ENCODE data around the gene PDZD2. TPM values are rescaled to one million over a fixed set of nuclear protein-coding genes. Genes with fewer than 3 reads are reported as not detected.
"Not testable (repeated sequence)": the region's sequence is repeated elsewhere in the genome, so short reads cannot be mapped to it uniquely, and the experiment has no call there.

The PDZD2 gene
- polyA plus RNA-seq, 10 donors: 6.0 to 12.4 (median 7.4) TPM

DNA sequence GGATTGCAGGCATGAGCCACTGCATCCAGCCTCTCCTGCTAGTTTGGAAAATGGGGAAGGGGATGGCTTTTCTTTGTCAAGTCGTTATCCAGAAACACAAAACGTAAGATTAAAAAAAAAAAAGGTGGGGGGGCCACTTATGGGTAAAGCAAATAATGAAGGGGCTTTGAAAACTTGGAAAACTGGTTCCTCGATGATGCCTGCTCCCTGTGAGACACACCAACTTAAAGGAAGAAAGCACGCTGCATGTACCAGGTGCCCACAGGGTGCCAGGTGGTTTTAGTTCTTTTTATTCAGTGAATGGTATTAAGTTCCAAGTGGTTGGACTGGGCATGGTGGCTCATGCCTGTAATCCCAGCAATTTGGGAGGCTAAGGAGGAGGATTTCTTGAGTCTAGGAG is 365.1 kb downstream of the PDZD2 start:
- DNase-seq: no peak

GRCh38 chr5:32004404-32004803 is 365.5 kb downstream of the PDZD2 start:
- DNase-seq: no peak

DNA sequence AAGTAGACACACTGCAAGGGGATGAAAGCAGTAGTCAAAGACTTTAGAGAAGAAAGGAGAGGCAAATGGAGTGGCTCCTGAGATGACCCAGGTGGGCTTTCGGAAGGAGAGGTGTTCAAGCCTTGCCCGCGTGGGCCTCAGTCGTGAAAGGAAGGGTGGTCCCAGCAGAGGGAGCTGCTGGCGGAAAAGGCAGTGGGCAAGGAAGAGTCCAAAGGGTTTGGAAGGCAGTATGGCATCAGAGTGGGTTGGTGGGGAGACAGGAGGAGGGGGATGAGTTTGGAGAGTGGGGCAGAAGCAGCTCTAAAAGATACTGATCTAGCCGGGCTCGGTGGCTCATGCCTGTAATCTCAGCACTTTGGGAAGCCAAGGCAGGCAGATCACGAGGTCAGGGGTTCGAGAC is 369.8 kb downstream of the PDZD2 start:
- DNase-seq: no peak

- DNase-seq: no peak
Observed at GRCh38 chr5:32013658-32014057, 374.7 kb downstream of the PDZD2 start.

DNA sequence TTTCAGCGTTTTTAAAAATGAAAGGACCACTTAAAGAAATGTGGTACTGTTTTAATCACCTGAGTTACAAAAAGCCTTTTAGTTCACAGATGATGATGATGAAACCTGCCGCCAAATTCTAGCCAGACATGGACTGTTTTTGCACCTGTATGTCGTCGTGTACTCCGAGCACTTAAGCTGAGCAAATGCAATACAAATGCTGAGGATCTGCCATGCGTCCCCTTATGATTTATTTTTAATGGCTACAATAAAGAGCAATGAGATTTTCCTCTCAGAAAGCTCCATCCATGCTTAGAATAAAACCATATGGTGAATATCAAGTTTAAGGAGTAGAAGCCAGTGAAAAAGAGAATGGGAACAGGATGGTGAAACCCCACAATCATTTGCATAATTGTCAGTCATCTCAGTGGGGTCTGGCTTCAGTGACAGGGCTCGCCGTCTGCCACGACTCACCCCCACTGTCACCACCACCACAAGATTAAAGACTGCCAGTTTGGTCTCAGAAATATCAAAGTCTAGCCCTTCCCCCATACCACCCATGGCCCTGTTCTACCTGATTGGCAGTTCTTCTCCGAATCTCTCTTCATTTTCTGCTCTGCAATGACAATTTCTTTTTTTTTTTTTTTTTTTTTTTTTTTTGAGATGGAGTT is 375.3 kb downstream of the PDZD2 start:
- DNase-seq: no peak

DNA sequence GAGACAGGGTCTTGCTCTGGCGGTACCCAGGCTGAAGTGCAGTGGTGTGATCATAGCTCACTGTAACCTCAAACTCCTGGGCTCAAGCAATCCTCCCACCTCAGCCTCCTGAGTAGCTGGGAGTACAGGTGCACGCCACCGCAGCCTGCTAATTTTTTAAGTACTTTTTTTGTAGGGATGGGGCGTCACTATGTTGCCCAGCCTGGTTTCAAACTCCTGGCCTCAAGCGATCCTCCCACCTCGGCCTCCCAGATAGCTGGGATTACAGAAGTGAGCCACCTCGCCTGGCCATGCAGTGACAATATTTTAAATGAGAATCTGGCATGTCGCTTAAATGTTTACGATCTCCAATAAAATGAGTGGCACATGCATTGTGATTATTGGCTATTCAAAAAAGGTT is 376.3 kb downstream of the PDZD2 start:
- not testable (repeated sequence) for DNase-seq

GRCh38 chr5:32017692-32018367 is 378.9 kb downstream of the PDZD2 start:
- peak in 2 of 3 donors; percentile 35 to 72 for DNase-seq

DNA sequence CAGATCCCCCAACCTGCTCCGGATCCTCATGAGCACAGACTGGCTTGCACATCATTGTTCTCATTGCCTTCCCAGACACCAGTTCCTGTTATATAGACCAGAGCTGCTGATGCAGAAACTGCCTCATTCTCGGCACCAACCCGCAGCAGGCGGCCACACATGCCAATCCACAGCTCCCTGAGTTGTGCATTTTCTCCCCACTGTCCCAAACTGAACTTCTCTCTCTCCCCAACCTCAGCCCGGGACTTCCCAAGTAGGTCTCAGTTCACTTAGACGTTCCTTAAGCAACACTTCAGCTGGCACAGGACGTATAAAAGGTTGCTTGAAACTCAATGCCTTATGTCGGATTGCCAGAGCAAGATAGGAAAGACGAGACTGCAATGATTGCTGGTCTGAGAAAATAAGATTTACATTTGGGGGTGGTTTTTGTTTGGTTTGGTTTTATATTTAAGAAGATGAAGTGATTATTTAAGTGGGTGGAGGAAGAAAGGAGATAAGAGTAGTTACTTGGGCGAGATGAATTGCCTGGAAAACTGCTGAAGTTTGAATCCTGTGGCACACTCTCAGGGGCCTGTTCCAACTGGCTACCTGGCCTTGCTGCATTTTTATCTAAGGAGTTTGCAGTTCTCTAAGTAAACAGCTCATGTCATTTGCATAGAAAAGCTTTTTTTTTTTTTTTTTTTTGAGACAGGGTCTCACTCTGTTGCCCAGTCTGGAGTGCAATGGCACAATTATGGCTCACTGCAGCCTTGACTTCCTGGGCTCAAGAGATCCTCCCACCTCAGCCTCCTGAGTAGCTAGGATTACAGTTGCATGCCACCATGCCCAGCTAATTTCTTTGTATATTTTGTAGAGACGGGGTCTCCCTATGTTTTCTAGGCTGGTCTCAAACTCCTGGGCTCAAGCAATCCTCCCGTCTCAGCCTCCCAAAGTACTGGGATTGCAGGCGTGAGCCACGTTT is 379.8 kb downstream of the PDZD2 start:
- DNase-seq: no peak

GRCh38 chr5:32020271-32020670 is 381.3 kb downstream of the PDZD2 start:
- no peak for DNase-seq

- DNase-seq: no peak
Observed at GRCh38 chr5:32020946-32021345, 382.0 kb downstream of the PDZD2 start.

DNA sequence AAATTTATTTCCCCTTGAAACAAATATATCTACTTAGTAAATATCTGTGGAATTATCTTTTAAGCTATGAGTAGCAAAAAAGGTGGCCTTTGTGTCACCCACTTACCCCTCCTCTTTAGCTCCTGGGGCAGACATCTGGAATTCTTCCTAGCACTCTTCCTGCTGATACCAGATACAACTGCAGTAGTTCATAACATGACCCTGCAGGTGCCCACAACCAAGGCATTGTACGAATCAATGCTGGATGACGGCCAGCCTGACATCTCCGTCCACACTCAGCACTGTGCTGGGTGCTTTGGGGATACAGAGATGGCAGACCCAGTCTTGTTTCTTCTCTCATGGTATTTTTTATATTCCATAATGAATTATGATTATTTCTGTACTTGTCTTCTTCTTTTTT is 382.8 kb downstream of the PDZD2 start:
- DNase-seq: no peak

GRCh38 chr5:32022638-32023037 is 383.7 kb downstream of the PDZD2 start:
- DNase-seq: no peak

DNA sequence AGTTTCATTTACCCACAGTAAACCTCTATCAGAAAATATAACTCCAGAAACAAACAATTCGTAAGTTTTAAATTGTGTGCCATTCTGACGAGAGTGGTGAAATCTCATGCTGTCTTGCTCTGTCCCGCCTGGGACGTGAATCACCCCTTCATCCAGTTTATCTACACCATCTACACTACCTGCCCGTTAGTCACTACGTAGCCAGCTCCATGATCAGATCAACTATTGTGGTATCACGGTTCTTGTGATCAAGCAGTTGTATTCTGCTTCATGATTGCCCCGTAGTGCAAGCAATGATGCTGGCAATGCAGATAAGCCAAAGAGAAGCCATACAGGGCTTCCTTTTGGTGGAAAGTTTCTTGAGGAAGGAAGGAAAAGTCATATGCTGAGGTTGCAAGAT is 384.9 kb downstream of the PDZD2 start:
- no peak for DNase-seq

GRCh38 chr5:32024751-32025150 is 385.8 kb downstream of the PDZD2 start:
- DNase-seq: no peak

GRCh38 chr5:32027093-32027716 is 388.3 kb downstream of the PDZD2 start:
- DNase-seq: no peak

- DNase-seq: peak; percentile 89 to 96 (median 95)
Observed at GRCh38 chr5:32027717-32028458, 389.0 kb downstream of the PDZD2 start.

DNA sequence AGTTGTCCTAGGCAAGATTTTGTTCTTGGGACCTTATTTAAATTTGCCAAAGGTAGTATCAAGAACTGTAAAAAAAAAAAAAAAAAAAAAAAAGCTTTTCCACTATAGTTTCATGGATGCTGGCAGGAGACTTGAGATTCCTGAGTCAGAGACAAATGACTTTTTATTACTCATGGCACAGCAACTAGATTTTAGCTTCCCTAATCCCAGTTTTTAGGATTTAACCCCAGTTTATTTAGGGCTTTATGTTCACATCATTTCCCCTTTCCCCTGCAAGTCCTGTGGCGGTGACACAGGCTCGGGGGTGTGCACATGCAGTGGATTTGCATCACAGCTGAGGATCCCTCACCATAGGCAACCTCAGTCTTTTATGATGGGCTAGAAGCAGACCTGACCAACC is 390.3 kb downstream of the PDZD2 start:
- DNase-seq: peak in 1 of 3 donors; percentile 39

DNA sequence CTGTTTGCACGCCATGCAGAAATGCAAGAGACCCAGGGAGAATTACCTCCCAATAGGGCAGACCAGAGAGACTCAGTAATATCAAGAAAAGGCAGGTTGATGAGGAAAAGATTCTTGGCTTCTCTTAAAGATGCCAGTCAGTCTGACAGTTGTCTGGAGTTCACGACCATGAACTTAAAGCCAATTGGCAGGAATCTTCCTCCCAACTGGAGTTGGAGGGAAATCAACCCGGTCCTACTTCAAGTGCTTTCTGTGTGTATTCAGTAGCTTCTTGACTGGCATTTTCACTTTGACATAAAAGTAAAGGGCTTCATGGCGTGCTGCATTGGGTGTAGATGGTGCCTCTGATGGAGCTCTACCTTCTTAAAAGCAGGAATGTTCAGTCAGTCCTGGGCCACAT is 390.9 kb downstream of the PDZD2 start:
- DNase-seq: no peak

DNA sequence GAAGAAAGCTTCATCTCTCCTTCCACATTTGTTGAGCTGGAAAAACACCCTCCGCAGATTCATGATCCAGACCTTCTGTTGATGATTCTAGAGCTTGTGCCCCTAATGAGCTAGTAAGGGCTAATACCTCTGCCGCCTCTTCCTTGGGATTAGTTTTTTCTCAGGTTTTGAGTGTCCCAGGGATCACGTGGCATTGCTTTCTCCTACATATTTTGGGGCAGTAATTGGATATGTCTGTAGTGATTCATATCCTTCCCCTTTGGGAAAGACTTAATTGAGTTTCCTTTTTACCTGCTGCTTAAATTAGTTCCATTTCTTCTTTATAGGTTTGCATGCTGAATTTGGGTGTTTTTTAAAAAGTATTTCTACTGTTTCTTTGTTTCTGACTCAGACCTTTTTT is 391.3 kb downstream of the PDZD2 start:
- DNase-seq: no peak

DNA sequence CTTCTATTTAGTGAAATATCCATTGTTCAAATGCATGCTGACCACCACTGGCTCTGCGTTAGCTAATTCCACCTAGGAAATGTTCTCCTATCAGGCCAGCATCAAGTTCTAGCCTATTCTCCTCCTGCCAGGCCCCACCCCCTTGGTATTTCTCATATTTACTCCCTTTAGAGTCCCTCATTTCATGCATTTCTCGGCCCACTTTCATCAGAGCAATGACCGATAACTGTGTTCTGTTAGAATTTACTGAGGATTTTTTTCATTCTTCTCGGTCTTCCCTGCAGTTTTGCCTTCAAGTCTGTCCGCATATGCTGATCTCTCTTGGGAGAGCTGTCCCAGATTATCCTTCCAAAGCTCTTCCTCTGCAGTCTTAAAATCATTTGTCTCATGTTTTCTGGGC is 391.8 kb downstream of the PDZD2 start:
- DNase-seq: no peak

GRCh38 chr5:32031089-32031488 is 392.2 kb downstream of the PDZD2 start:
- DNase-seq: no peak
